Measurements from ENCODE around the gene FAM185A. TPM values are rescaled to one million over a fixed set of nuclear protein-coding genes. Genes with fewer than 3 reads are reported as not detected.
"Not testable (repeated sequence)": the region's sequence is repeated elsewhere in the genome, so short reads cannot be mapped to it uniquely, and the experiment has no call there.

The FAM185A gene
- total and polyA plus RNA-seq, 2 experiments from 2014 or later: 2.9 to 5.0 TPM

- H3K4me3 ChIP-seq; H3K9me2 ChIP-seq (ENCODE audit: insufficient read depth); H3K9me3 ChIP-seq (ENCODE audit: low read depth); H3K27ac ChIP-seq; H3K4me1 ChIP-seq (ENCODE audit: insufficient read depth); H3K9ac ChIP-seq; DNase-seq; H3F3A ChIP-seq (ENCODE audit: insufficient read depth); H3K27me3 ChIP-seq (replicated peaks; ENCODE audit: insufficient read depth); H3K79me2 ChIP-seq (ENCODE audit: insufficient read depth); H3K36me3 ChIP-seq (ENCODE audit: low read depth); in situ Hi-C loops (cut with MboI); H3K4me2 ChIP-seq (ENCODE audit: unreplicated experiment); H2AFZ ChIP-seq; H4K20me1 ChIP-seq (ENCODE audit: insufficient read depth): not testable (repeated sequence)
- WGBS, 2 experiments (ENCODE audit: low coverage in 1 of 2, low lambda C conversion rate in 2 of 2, missing lambda C conversion rate in 2 of 2): 95 to 98% methylated on average over 2 of the region's 2 CpGs
Measured at GRCh38 chr7:102788770-102789169, 40.0 kb downstream of the FAM185A start.

GRCh38 chr7:102790364-102791100 lies 41.7 kb downstream of the FAM185A start:
- H3K27me3 ChIP-seq (replicated peaks; ENCODE audit: insufficient read depth); H2AFZ ChIP-seq; H3K9me3 ChIP-seq (ENCODE audit: low read depth); in situ Hi-C loops (cut with MboI); H3K4me3 ChIP-seq; H3K36me3 ChIP-seq (ENCODE audit: low read depth); H3K79me2 ChIP-seq (ENCODE audit: insufficient read depth); H3K4me1 ChIP-seq (ENCODE audit: insufficient read depth); H3F3A ChIP-seq (ENCODE audit: insufficient read depth); H3K9ac ChIP-seq; H3K27ac ChIP-seq; H4K20me1 ChIP-seq (ENCODE audit: insufficient read depth); H3K4me2 ChIP-seq (ENCODE audit: unreplicated experiment); H3K9me2 ChIP-seq (ENCODE audit: insufficient read depth); DNase-seq: not testable (repeated sequence)
- whole genome bisulfite sequencing, 2 experiments (ENCODE audit: low coverage in 1 of 2, low lambda C conversion rate in 2 of 2, missing lambda C conversion rate in 2 of 2): 75 to 80% methylated on average over 4 of the region's 4 CpGs

GRCh38 chr7:102791367-102791766 lies 42.6 kb downstream of the FAM185A start:
- in situ Hi-C loops (cut with MboI); H3K27me3 ChIP-seq (replicated peaks; ENCODE audit: insufficient read depth); H3F3A ChIP-seq (ENCODE audit: insufficient read depth); H3K4me3 ChIP-seq; DNase-seq; H3K9ac ChIP-seq; H3K4me1 ChIP-seq (ENCODE audit: insufficient read depth); H3K4me2 ChIP-seq (ENCODE audit: unreplicated experiment); H3K79me2 ChIP-seq (ENCODE audit: insufficient read depth); H3K27ac ChIP-seq; H4K20me1 ChIP-seq (ENCODE audit: insufficient read depth); H3K9me2 ChIP-seq (ENCODE audit: insufficient read depth); H3K9me3 ChIP-seq (ENCODE audit: low read depth); H3K36me3 ChIP-seq (ENCODE audit: low read depth); H2AFZ ChIP-seq: not testable (repeated sequence)
- WGBS, 2 experiments (ENCODE audit: low coverage in 1 of 2, low lambda C conversion rate in 2 of 2, missing lambda C conversion rate in 2 of 2): 82% methylated on average over 5 of the region's 5 CpGs

GRCh38 chr7:102791831-102792230 lies 43.0 kb downstream of the FAM185A start:
- H2AFZ ChIP-seq; in situ Hi-C loops (cut with MboI): not testable (repeated sequence)

GRCh38 chr7:102794567-102794966 lies 45.8 kb downstream of the FAM185A start:
- H3F3A ChIP-seq (ENCODE audit: insufficient read depth); H3K9ac ChIP-seq; H3K4me3 ChIP-seq; H3K79me2 ChIP-seq (ENCODE audit: insufficient read depth); H3K4me1 ChIP-seq (ENCODE audit: insufficient read depth); H3K27ac ChIP-seq; in situ Hi-C loops (cut with MboI); H3K36me3 ChIP-seq (ENCODE audit: low read depth); H3K9me2 ChIP-seq (ENCODE audit: insufficient read depth); H3K9me3 ChIP-seq (ENCODE audit: low read depth); H3K27me3 ChIP-seq (replicated peaks; ENCODE audit: insufficient read depth); H2AFZ ChIP-seq; H3K4me2 ChIP-seq (ENCODE audit: unreplicated experiment); H4K20me1 ChIP-seq (ENCODE audit: insufficient read depth): not testable (repeated sequence)
- WGBS, 2 experiments (ENCODE audit: low coverage in 1 of 2, low lambda C conversion rate in 2 of 2, missing lambda C conversion rate in 2 of 2): 0 to 10% methylated on average over 1 of the region's 1 CpG
- DNase-seq: peak; percentile 19

More at GRCh38 chr7:102791831-102792230, 43.0 kb downstream of the FAM185A start:
- not testable (repeated sequence) for H3F3A ChIP-seq (ENCODE audit: insufficient read depth); H3K4me3 ChIP-seq; H3K9me2 ChIP-seq (ENCODE audit: insufficient read depth); H4K20me1 ChIP-seq (ENCODE audit: insufficient read depth); H3K27me3 ChIP-seq (replicated peaks; ENCODE audit: insufficient read depth); H3K79me2 ChIP-seq (ENCODE audit: insufficient read depth); H3K27ac ChIP-seq; H3K9me3 ChIP-seq (ENCODE audit: low read depth); H3K4me1 ChIP-seq (ENCODE audit: insufficient read depth); H3K4me2 ChIP-seq (ENCODE audit: unreplicated experiment); H3K9ac ChIP-seq; H3K36me3 ChIP-seq (ENCODE audit: low read depth); DNase-seq

- H3K79me2 ChIP-seq (ENCODE audit: insufficient read depth); H3K4me2 ChIP-seq (ENCODE audit: unreplicated experiment); in situ Hi-C loops (cut with MboI); H3K9me3 ChIP-seq (ENCODE audit: low read depth); H4K20me1 ChIP-seq (ENCODE audit: insufficient read depth); H3K4me3 ChIP-seq; H3K27ac ChIP-seq; H3K4me1 ChIP-seq (ENCODE audit: insufficient read depth); H3F3A ChIP-seq (ENCODE audit: insufficient read depth); H3K9me2 ChIP-seq (ENCODE audit: insufficient read depth); H3K9ac ChIP-seq; H2AFZ ChIP-seq; H3K27me3 ChIP-seq (replicated peaks; ENCODE audit: insufficient read depth); H3K36me3 ChIP-seq (ENCODE audit: low read depth): not testable (repeated sequence)
- WGBS, 2 experiments (ENCODE audit: low coverage in 1 of 2, low lambda C conversion rate in 2 of 2, missing lambda C conversion rate in 2 of 2): 60 to 64% methylated on average over 5 of the region's 6 CpGs
- DNase-seq: peak; percentile 23
Measured at GRCh38 chr7:102795987-102796595, 47.3 kb downstream of the FAM185A start.
